Activated T-cell treated with anti-CD3 and anti-CD28 coated beads, Interleukin-2, amount 50 U/mL, for 48 hours (primary cell): ENCODE data around the gene C16orf89.
"Not testable (repeated sequence)": the region's sequence is repeated elsewhere in the genome, so short reads cannot be mapped to it uniquely, and the experiment has no call there.

Source experiments
- DNase-seq, 2 experiments: peaks; one replicate each; pipeline ENCODE4 v3.0.0-alpha.2; 2020

C16orf89 gene

GRCh38 chr16:5059386-5060072, 6.2 kb downstream of the C16orf89 start:
- DNase-seq = no peak

GRCh38 chr16:5058476-5058875, 7.3 kb downstream of the C16orf89 start:
- DNase-seq = no peak

GRCh38 chr16:5056352-5056751, 9.4 kb downstream of the C16orf89 start:
- DNase-seq = peak; percentile 66 to 70

GRCh38 chr16:5054876-5055865, 10.6 kb downstream of the C16orf89 start:
- no peak for DNase-seq

GRCh38 chr16:5046914-5047313, 18.8 kb downstream of the C16orf89 start:
- DNase-seq = no peak

GRCh38 chr16:5045499-5046115, 20.1 kb downstream of the C16orf89 start:
- no peak for DNase-seq

GRCh38 chr16:5044581-5044980, 21.2 kb downstream of the C16orf89 start:
- not testable (repeated sequence) for DNase-seq

- DNase-seq = no peak
Observed at GRCh38 chr16:5044011-5044540, 21.7 kb downstream of the C16orf89 start.

- DNase-seq = no peak
Observed at GRCh38 chr16:5042574-5043171, 23.1 kb downstream of the C16orf89 start.

- no peak for DNase-seq
Observed at GRCh38 chr16:5041600-5042133, 24.1 kb downstream of the C16orf89 start.

GRCh38 chr16:5040451-5040850, 25.3 kb downstream of the C16orf89 start:
- no peak for DNase-seq

- no peak for DNase-seq
Observed at GRCh38 chr16:5036228-5037156, 29.3 kb downstream of the C16orf89 start.

GRCh38 chr16:5035909-5036227, 29.9 kb downstream of the C16orf89 start:
- DNase-seq = no peak

GRCh38 chr16:5034167-5034523, 31.6 kb downstream of the C16orf89 start:
- no peak for DNase-seq

- DNase-seq = peak; percentile 85 to 88
Observed at GRCh38 chr16:5033256-5034166, 32.2 kb downstream of the C16orf89 start, which contains the start of gene NAGPA. NAGPA (minus strand) TSS chr16:5033935; CDS start chr16:5033914, 21 bp downstream.

- no peak for DNase-seq
Observed at GRCh38 chr16:5032748-5033167, 33.0 kb downstream of the C16orf89 start.

GRCh38 chr16:5031601-5032000, 34.2 kb downstream of the C16orf89 start:
- DNase-seq = no peak

GRCh38 chr16:5030251-5030870, 35.4 kb downstream of the C16orf89 start:
- DNase-seq = no peak

- no peak for DNase-seq
Observed at GRCh38 chr16:5028950-5029475, 36.7 kb downstream of the C16orf89 start.
